DMS153 treated with DMSO at 0.1 percent for 48 hours (cell line): ENCODE measurements around the gene COLQ.
"Not testable (repeated sequence)": the region's sequence is repeated elsewhere in the genome, so short reads cannot be mapped to it uniquely, and the experiment has no call there.

Experiments used
- DNase-seq: peaks from one replicate; lab custom pipeline; 2025; ENCODE audit not compliant: unreplicated experiment; lab: John Stamatoyannopoulos, UW

Gene COLQ

GRCh38 chr3:15493436-15493835 lies 28.1 kb downstream of the COLQ start:
- DNase-seq = no peak

GRCh38 chr3:15492847-15493360 lies 28.6 kb downstream of the COLQ start:
- DNase-seq = no peak

- DNase-seq = no peak
Observed at GRCh38 chr3:15491143-15491542, 30.4 kb downstream of the COLQ start.

GRCh38 chr3:15490158-15490557 lies 31.3 kb downstream of the COLQ start:
- DNase-seq = no peak

- no peak for DNase-seq
Observed at GRCh38 chr3:15488002-15488401, 33.5 kb downstream of the COLQ start.

- no peak for DNase-seq
Observed at GRCh38 chr3:15486979-15487378, 34.5 kb downstream of the COLQ start.

GRCh38 chr3:15486020-15486419 lies 35.5 kb downstream of the COLQ start:
- DNase-seq = no peak

- not testable (repeated sequence) for DNase-seq
Observed at GRCh38 chr3:15484551-15484950, 37.0 kb downstream of the COLQ start.

GRCh38 chr3:15479400-15480224 lies 41.9 kb downstream of the COLQ start:
- no peak for DNase-seq

- DNase-seq = no peak
Observed at GRCh38 chr3:15478640-15478979, 42.9 kb downstream of the COLQ start.

- no peak for DNase-seq
Observed at GRCh38 chr3:15477951-15478639, 43.4 kb downstream of the COLQ start.

GRCh38 chr3:15476378-15476777 lies 45.1 kb downstream of the COLQ start:
- DNase-seq = no peak

- no peak for DNase-seq
Observed at GRCh38 chr3:15475161-15475560, 46.3 kb downstream of the COLQ start.

GRCh38 chr3:15471861-15472260 lies 49.6 kb downstream of the COLQ start:
- no peak for DNase-seq

GRCh38 chr3:15470849-15471248 lies 50.7 kb downstream of the COLQ start:
- DNase-seq = no peak

- no peak for DNase-seq
Observed at GRCh38 chr3:15470261-15470660, 51.2 kb downstream of the COLQ start.

- DNase-seq = no peak
Observed at GRCh38 chr3:15467227-15468181, 54.0 kb downstream of the COLQ start.

GRCh38 chr3:15465876-15466585 lies 55.5 kb downstream of the COLQ start:
- DNase-seq = no peak

- DNase-seq = no peak
Observed at GRCh38 chr3:15462451-15462850, 59.1 kb downstream of the COLQ start.

GRCh38 chr3:15460891-15461531 lies 60.5 kb downstream of the COLQ start:
- no peak for DNase-seq
